Liver (tissue), 9 donors: ENCODE results near the gene SPTBN5. TPM values are rescaled to one million over a fixed set of nuclear protein-coding genes. Genes with fewer than 3 reads are reported as not detected.

Source experiments
- DNase-seq: peaks from one replicate; pipeline ENCODE4 v3.0.0-alpha.2; 2017; ENCODE audit warnings: low spot score
- H3K27ac ChIP-seq, 2 donors: one replicate each; pipeline ENCODE4 v1.7.0; 2013; ENCODE audit warnings: inconsistent platforms in 2 of 2, low read length in 2 of 2, control low read depth in 1 of 2, low read depth in 1 of 2, mild to moderate bottlenecking in 1 of 2
- H3K27me3 ChIP-seq, 4 donors: one replicate each; pipeline versions ENCODE4 v1.6.1 to v1.7.0; 2013; ENCODE audit warnings: low read length in 3 of 4, inconsistent platforms in 1 of 4, mild to moderate bottlenecking in 1 of 4, moderate library complexity in 1 of 4; ENCODE audit not compliant: control insufficient read depth in 4 of 4, insufficient read depth in 4 of 4
- H3K36me3 ChIP-seq, 4 donors: one replicate each; pipeline versions ENCODE4 v1.6.1 to v1.7.0; 2013; ENCODE audit warnings: low read length in 3 of 4, mild to moderate bottlenecking in 3 of 4, low read depth in 1 of 4, moderate library complexity in 1 of 4; ENCODE audit not compliant: control insufficient read depth in 4 of 4, insufficient read depth in 3 of 4
- H3K4me1 ChIP-seq, 4 donors: one replicate each; pipeline versions ENCODE4 v1.6.1 to v1.7.0; 2013; ENCODE audit warnings: low read length in 3 of 4, mild to moderate bottlenecking in 3 of 4, moderate library complexity in 1 of 4; ENCODE audit not compliant: control insufficient read depth in 4 of 4, insufficient read depth in 4 of 4
- H3K4me3 ChIP-seq, 3 donors: one replicate each; pipeline versions ENCODE4 v1.6.1 to v1.7.0; 2013; ENCODE audit warnings: low read length in 3 of 3, control low read depth in 1 of 3, low read depth in 1 of 3, mild to moderate bottlenecking in 1 of 3
- H3K9ac ChIP-seq, 2 donors: one replicate each; pipeline ENCODE4 v1.7.0; 2013; ENCODE audit warnings: low read length in 2 of 2, mild to moderate bottlenecking in 2 of 2, moderate library complexity in 2 of 2, control low read depth in 1 of 2, low read depth in 1 of 2
- H3K9me3 ChIP-seq, 4 donors: one replicate each; pipeline versions ENCODE4 v1.6.1 to v1.7.0; 2013; ENCODE audit warnings: low read length in 3 of 4; ENCODE audit not compliant: control insufficient read depth in 4 of 4
- EGR1 ChIP-seq, 2 donors: IDR thresholded peaks; 2 replicates each; pipeline ENCODE4 v1.6.1; 2016 to 2018; ENCODE audit warnings: antibody characterized with exemption in 2 of 2, low read depth in 2 of 2
- FOXA1 ChIP-seq: IDR thresholded peaks from 2 replicates; pipeline ENCODE4 v1.6.1; 2016; ENCODE audit warnings: antibody characterized with exemption
- FOXA2 ChIP-seq: IDR thresholded peaks from 2 replicates; pipeline ENCODE4 v1.6.1; 2016; ENCODE audit warnings: antibody characterized with exemption
- GABPA ChIP-seq, 2 donors: IDR thresholded peaks in 1 of 2; conservative IDR thresholded peaks in 1 of 2; 2 replicates each; pipeline ENCODE4 v1.6.1; 2016; ENCODE audit warnings: antibody characterized with exemption in 2 of 2, mild to moderate bottlenecking in 1 of 2, moderate library complexity in 1 of 2
- HNF4A ChIP-seq, 2 donors: conservative IDR thresholded peaks; 2 replicates each; pipeline ENCODE4 v1.6.1; 2016; ENCODE audit warnings: antibody characterized with exemption in 2 of 2, mild to moderate bottlenecking in 2 of 2
- HNF4G ChIP-seq: IDR thresholded peaks from 2 replicates; pipeline ENCODE4 v1.6.1; 2016; ENCODE audit warnings: antibody characterized with exemption
- JUND ChIP-seq, 2 donors: IDR thresholded peaks; 2 replicates each; pipeline ENCODE4 v1.6.1; 2016; ENCODE audit warnings: antibody characterized with exemption in 2 of 2
- NR2F2 ChIP-seq: IDR thresholded peaks from 2 replicates; pipeline ENCODE4 v1.6.1; 2016; ENCODE audit warnings: antibody characterized with exemption
- RAD21 ChIP-seq, 2 donors: IDR thresholded peaks; 2 replicates each; pipeline ENCODE4 v1.6.1; 2016; ENCODE audit warnings: antibody characterized with exemption in 2 of 2, mild to moderate bottlenecking in 2 of 2
- RXRA ChIP-seq, 2 donors: IDR thresholded peaks; 2 replicates each; pipeline ENCODE4 v1.6.1; 2017 to 2018; ENCODE audit warnings: antibody characterized with exemption in 2 of 2, mild to moderate bottlenecking in 1 of 2
- SP1 ChIP-seq: IDR thresholded peaks from 2 replicates; pipeline ENCODE4 v1.6.1; 2018; ENCODE audit warnings: antibody characterized with exemption, mild to moderate bottlenecking
- TAF1 ChIP-seq: conservative IDR thresholded peaks from 2 replicates; pipeline ENCODE4 v1.6.1; 2016; ENCODE audit warnings: antibody characterized with exemption, mild to moderate bottlenecking
- YY1 ChIP-seq: IDR thresholded peaks from 2 replicates; pipeline ENCODE4 v1.6.1; 2016; ENCODE audit warnings: antibody characterized with exemption, mild to moderate bottlenecking
- WGBS: extraction: QIAGEN DNeasy Blood & Tissue Kit; methylation state at CpG from one replicate; pipeline ENCODE4 v1.1.7; 2013; 5-methylcytosine and 5-hydroxymethylcytosine counted together
- polyA plus RNA-seq, 2 donors: library from polyadenylated mRNA; stranded (reverse) in 1 of 2; unstranded in 1 of 2; fragments of 200-250 nt in 1 of 2; fragments of >200 nt in 1 of 2; fragmentation: Nextera tagmentation in 1 of 2; extraction: Ambion mirVana in 1 of 2; gene quantifications; one replicate each; pipeline versions ENCODE4 v1.2.1 to v1.2.3, GENCODE V29; 2013 to 2015
- total RNA-seq, 2 donors: library from RNA; depleted of rRNA; stranded (reverse); fragments of >200 nt; gene quantifications; one replicate each; pipeline ENCODE4 v1.2.3, GENCODE V29; 2014
- TF ChIP-seq, protein P1 (sequence below): IDR thresholded peaks from 2 replicates; pipeline ENCODE4 v1.6.1; 2016; ENCODE audit warnings: antibody characterized with exemption
- TF ChIP-seq, protein P2 (sequence below): IDR thresholded peaks from 2 replicates; pipeline ENCODE4 v1.6.1; 2016; ENCODE audit warnings: antibody characterized with exemption
- TF ChIP-seq, protein P3 (sequence below): IDR thresholded peaks from 2 replicates; pipeline ENCODE4 v1.6.1; 2016; ENCODE audit warnings: antibody characterized with exemption
- TF ChIP-seq, protein P4 (sequence below): fragments of 150-350 bp; IDR thresholded peaks from 2 replicates; pipeline ENCODE4 v1.5.1; 2017; ENCODE audit warnings: improper control_type of control experiment, low read depth, low read length; ENCODE audit not compliant: missing input control
- TF ChIP-seq, protein P5 (sequence below): IDR thresholded peaks from 2 replicates; pipeline ENCODE4 v1.6.1; 2016; ENCODE audit warnings: antibody characterized with exemption, mild to moderate bottlenecking
- donor health status: healthy.
- donor health status: healthy.
- donor health status: healthy.
- donor health status: healthy.
- donor health status: healthy.

SPTBN5 gene
- total and polyA plus RNA-seq, 4 donors: 0.12 to 1.7 (median 0.17) TPM

DNA sequence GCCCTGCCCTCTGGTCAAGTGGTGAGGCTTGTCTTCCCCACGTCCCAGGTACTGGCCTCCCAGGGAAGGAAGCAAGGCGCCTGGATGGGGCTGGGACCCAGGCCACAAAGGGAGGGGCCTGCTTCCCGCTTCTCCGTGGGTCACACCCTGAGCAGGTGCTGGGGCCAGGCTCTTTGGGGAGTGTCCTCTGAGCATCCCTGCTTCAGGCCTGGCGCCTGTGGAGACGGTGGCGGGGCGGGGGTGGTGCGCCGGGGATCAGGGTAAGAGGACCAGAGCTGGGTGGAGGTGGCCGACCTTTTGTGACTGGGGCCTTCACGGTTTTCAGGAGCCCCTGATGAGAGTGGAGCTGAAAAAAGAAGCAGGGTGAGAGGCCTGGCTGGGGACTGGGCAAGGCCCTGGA, 51.6 kb downstream of the SPTBN5 start:
- Histone ChIP-seq H3K9ac (no peak overlapping the region), H3K36me3 (peaks cover 3 to 34% (median 19%) of the 10 kb centered on the region in 4 donors), H3K27ac (no peak overlapping the region), H3K4me1 (no peaks in the 10 kb centered on the region), H3K9me3 (no peaks in the 10 kb centered on the region), H3K4me3 (no peak overlapping the region), H3K27me3 (no peaks in the 10 kb centered on the region)
- DNase-seq: no peak
- 91% methylated on average over 12 of the region's 12 CpGs for WGBS
- TF ChIP-seq GABPA (IDR thresholded peaks at IDR 0.05 in 1 of 2, conservative IDR thresholded peaks at IDR 0.05 in 1 of 2) (no peak), TAF1 (no peak), YY1 (no peak), EGR1 (IDR thresholded peaks at IDR 0.05; ENCODE audit: low read depth in 2 of 2) (no peak), NR2F2 (no peak), FOXA1 (no peak), RXRA (IDR thresholded peaks at IDR 0.05) (no peak), JUND (IDR thresholded peaks at IDR 0.05) (no peak), HNF4A (conservative IDR thresholded peaks at IDR 0.05) (no peak), FOXA2 (no peak), SP1 (no peak), HNF4G (no peak), RAD21 (IDR thresholded peaks at IDR 0.05) (no peak)
- TF ChIP-seq, protein P1, sequence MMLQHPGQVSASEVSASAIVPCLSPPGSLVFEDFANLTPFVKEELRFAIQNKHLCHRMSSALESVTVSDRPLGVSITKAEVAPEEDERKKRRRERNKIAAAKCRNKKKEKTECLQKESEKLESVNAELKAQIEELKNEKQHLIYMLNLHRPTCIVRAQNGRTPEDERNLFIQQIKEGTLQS: no peak
- TF ChIP-seq, protein P2, sequence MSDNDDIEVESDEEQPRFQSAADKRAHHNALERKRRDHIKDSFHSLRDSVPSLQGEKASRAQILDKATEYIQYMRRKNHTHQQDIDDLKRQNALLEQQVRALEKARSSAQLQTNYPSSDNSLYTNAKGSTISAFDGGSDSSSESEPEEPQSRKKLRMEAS: no peak
- TF ChIP-seq, protein P3, sequence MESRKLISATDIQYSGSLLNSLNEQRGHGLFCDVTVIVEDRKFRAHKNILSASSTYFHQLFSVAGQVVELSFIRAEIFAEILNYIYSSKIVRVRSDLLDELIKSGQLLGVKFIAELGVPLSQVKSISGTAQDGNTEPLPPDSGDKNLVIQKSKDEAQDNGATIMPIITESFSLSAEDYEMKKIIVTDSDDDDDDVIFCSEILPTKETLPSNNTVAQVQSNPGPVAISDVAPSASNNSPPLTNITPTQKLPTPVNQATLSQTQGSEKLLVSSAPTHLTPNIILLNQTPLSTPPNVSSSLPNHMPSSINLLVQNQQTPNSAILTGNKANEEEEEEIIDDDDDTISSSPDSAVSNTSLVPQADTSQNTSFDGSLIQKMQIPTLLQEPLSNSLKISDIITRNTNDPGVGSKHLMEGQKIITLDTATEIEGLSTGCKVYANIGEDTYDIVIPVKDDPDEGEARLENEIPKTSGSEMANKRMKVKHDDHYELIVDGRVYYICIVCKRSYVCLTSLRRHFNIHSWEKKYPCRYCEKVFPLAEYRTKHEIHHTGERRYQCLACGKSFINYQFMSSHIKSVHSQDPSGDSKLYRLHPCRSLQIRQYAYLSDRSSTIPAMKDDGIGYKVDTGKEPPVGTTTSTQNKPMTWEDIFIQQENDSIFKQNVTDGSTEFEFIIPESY: no peak
- TF ChIP-seq, protein P4, sequence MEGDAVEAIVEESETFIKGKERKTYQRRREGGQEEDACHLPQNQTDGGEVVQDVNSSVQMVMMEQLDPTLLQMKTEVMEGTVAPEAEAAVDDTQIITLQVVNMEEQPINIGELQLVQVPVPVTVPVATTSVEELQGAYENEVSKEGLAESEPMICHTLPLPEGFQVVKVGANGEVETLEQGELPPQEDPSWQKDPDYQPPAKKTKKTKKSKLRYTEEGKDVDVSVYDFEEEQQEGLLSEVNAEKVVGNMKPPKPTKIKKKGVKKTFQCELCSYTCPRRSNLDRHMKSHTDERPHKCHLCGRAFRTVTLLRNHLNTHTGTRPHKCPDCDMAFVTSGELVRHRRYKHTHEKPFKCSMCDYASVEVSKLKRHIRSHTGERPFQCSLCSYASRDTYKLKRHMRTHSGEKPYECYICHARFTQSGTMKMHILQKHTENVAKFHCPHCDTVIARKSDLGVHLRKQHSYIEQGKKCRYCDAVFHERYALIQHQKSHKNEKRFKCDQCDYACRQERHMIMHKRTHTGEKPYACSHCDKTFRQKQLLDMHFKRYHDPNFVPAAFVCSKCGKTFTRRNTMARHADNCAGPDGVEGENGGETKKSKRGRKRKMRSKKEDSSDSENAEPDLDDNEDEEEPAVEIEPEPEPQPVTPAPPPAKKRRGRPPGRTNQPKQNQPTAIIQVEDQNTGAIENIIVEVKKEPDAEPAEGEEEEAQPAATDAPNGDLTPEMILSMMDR: no peak
- TF ChIP-seq, protein P5, sequence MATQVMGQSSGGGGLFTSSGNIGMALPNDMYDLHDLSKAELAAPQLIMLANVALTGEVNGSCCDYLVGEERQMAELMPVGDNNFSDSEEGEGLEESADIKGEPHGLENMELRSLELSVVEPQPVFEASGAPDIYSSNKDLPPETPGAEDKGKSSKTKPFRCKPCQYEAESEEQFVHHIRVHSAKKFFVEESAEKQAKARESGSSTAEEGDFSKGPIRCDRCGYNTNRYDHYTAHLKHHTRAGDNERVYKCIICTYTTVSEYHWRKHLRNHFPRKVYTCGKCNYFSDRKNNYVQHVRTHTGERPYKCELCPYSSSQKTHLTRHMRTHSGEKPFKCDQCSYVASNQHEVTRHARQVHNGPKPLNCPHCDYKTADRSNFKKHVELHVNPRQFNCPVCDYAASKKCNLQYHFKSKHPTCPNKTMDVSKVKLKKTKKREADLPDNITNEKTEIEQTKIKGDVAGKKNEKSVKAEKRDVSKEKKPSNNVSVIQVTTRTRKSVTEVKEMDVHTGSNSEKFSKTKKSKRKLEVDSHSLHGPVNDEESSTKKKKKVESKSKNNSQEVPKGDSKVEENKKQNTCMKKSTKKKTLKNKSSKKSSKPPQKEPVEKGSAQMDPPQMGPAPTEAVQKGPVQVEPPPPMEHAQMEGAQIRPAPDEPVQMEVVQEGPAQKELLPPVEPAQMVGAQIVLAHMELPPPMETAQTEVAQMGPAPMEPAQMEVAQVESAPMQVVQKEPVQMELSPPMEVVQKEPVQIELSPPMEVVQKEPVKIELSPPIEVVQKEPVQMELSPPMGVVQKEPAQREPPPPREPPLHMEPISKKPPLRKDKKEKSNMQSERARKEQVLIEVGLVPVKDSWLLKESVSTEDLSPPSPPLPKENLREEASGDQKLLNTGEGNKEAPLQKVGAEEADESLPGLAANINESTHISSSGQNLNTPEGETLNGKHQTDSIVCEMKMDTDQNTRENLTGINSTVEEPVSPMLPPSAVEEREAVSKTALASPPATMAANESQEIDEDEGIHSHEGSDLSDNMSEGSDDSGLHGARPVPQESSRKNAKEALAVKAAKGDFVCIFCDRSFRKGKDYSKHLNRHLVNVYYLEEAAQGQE: no peak
